GM10248 (cell line): ENCODE results near the gene ASS1.

Experiments
- CTCF ChIA-PET: fragments of 300-600 bp; sonication (Branson Sonifier 250); formaldehyde crosslinking; extraction: SDS; loops from one replicate; lab custom pipeline; 2021; ENCODE audit warnings: antibody characterized with exemption; lab: Yijun Ruan, JAX
- POLR2A ChIA-PET: fragments of 350-650 bp; sonication (Branson Sonifier 250); formaldehyde crosslinking; extraction: SDS; loops from one replicate; lab custom pipeline; 2020; ENCODE audit warnings: antibody characterized with exemption; lab: Yijun Ruan, JAX
- DNase-seq: peaks from one replicate; pipeline ENCODE4 v3.0.0; 2012; ENCODE audit errors: extremely low spot score
- CTCF ChIP-seq: IDR thresholded peaks from 2 replicates; pipeline ENCODE4 v1.5.1; 2012; ENCODE audit warnings: mild to moderate bottlenecking, low read depth; ENCODE audit errors: extremely low read depth, missing control alignments, control extremely low read depth

ASS1 gene

GRCh38 chr9:130402243-130402642, 42.5 kb upstream of the ASS1 start:
- CTCF ChIA-PET, result no interaction called here
- no peak for DNase-seq
- TF ChIP-seq CTCF, result no peak
- POLR2A ChIA-PET, result no interaction called here

- no peak for TF ChIP-seq CTCF
- DNase-seq, result no peak
- CTCF ChIA-PET, result no interaction called here
- POLR2A ChIA-PET, result no interaction called here
Measured at GRCh38 chr9:130402645-130403440, 41.9 kb upstream of the ASS1 start.

- no peak for TF ChIP-seq CTCF
- no peak for DNase-seq
- ChIA-PET CTCF (no interaction called here), POLR2A (no interaction called here)
Measured at GRCh38 chr9:130405657-130406257, 39.0 kb upstream of the ASS1 start.

GRCh38 chr9:130406278-130406895, 38.4 kb upstream of the ASS1 start:
- TF ChIP-seq CTCF, result no peak
- no peak for DNase-seq
- ChIA-PET POLR2A (no interaction called here), CTCF (no interaction called here)

GRCh38 chr9:130407916-130408663, 36.7 kb upstream of the ASS1 start:
- CTCF ChIA-PET, result no interaction called here
- POLR2A ChIA-PET, result no interaction called here
- no peak for DNase-seq
- no peak for TF ChIP-seq CTCF

- no peak for TF ChIP-seq CTCF
- ChIA-PET CTCF (no interaction called here), POLR2A (no interaction called here)
- no peak for DNase-seq
Measured at GRCh38 chr9:130408669-130409068, 36.1 kb upstream of the ASS1 start.
